ENCODE measurements around the gene ATP8B3.
A peak's percentile ranks its signal among the peaks of the same experiment; 100 is the strongest.

The ATP8B3 gene

GRCh38 chr19:1754018-1754635, 57.9 kb downstream of the ATP8B3 start:
- no peak for DNase-seq

- no peak for DNase-seq
These were observed 59.0 kb downstream of the ATP8B3 start, which contains the start of gene ONECUT3 for GRCh38 chr19:1752757-1753728. ONECUT3 (plus strand) TSS chr19:1753506; CDS start chr19:1753663, 157 bp downstream.

- DNase-seq: peak; percentile 49
These were observed 59.9 kb downstream of the ATP8B3 start for GRCh38 chr19:1752009-1752756.

GRCh38 chr19:1751367-1752008, 60.6 kb downstream of the ATP8B3 start:
- DNase-seq: no peak

- no peak for DNase-seq
These were observed 61.6 kb downstream of the ATP8B3 start for GRCh38 chr19:1750343-1751021.

- no peak for DNase-seq
These were observed 62.4 kb downstream of the ATP8B3 start for GRCh38 chr19:1749373-1750342.

GRCh38 chr19:1748873-1749341, 63.2 kb downstream of the ATP8B3 start:
- no peak for DNase-seq

GRCh38 chr19:1748115-1748872, 63.8 kb downstream of the ATP8B3 start:
- DNase-seq: peak; percentile 39

- DNase-seq: peak; percentile 42
These were observed 64.6 kb downstream of the ATP8B3 start for GRCh38 chr19:1747285-1748114.

- peak; percentile 47 for DNase-seq
These were observed 65.4 kb downstream of the ATP8B3 start for GRCh38 chr19:1746401-1747284.

GRCh38 chr19:1745589-1746031, 66.5 kb downstream of the ATP8B3 start:
- no peak for DNase-seq

- no peak for DNase-seq
These were observed 67.1 kb downstream of the ATP8B3 start for GRCh38 chr19:1744822-1745563.

GRCh38 chr19:1744133-1744665, 67.9 kb downstream of the ATP8B3 start:
- DNase-seq: no peak

GRCh38 chr19:1742989-1743696, 68.9 kb downstream of the ATP8B3 start:
- DNase-seq: no peak

- no peak for DNase-seq
These were observed 72.0 kb downstream of the ATP8B3 start for GRCh38 chr19:1739960-1740629.

- no peak for DNase-seq
These were observed 75.1 kb downstream of the ATP8B3 start for GRCh38 chr19:1736927-1737326.
